ENCODE data around the gene CFAP77. TPM values are rescaled to one million over a fixed set of nuclear protein-coding genes. Genes with fewer than 3 reads are reported as not detected.

The CFAP77 gene
- total RNA-seq, 1 donor, result under 0.01 TPM

GRCh38 chr9:132588501-132589147 is 178.6 kb downstream of the CFAP77 start:
- no peak for DNase-seq (ENCODE audit: low read depth)
- no peak for TF ChIP-seq CTCF (IDR thresholded peaks at IDR 0.05; ENCODE audit: insufficient read depth, low read depth, low read length)
- no peak overlapping the region for H3K4me3 ChIP-seq (ENCODE audit: low read depth, low read length)

GRCh38 chr9:132589148-132590036 is 179.4 kb downstream of the CFAP77 start:
- no peak for DNase-seq (ENCODE audit: low read depth)
- TF ChIP-seq CTCF (IDR thresholded peaks at IDR 0.05; ENCODE audit: insufficient read depth, low read depth, low read length), result no peak

GRCh38 chr9:132590037-132590317 is 180.0 kb downstream of the CFAP77 start:
- DNase-seq (ENCODE audit: low read depth), result no peak
- H3K4me3 ChIP-seq (ENCODE audit: low read depth, low read length), result no peak overlapping the region
- no peak for TF ChIP-seq CTCF (IDR thresholded peaks at IDR 0.05; ENCODE audit: insufficient read depth, low read depth, low read length)

More at GRCh38 chr9:132589148-132590036, 179.4 kb downstream of the CFAP77 start:
- no peak overlapping the region for H3K4me3 ChIP-seq (ENCODE audit: low read depth, low read length)

- DNase-seq (ENCODE audit: low read depth), result no peak
- H3K4me3 ChIP-seq (ENCODE audit: low read depth, low read length), result no peak overlapping the region
- TF ChIP-seq CTCF (IDR thresholded peaks at IDR 0.05; ENCODE audit: insufficient read depth, low read depth, low read length), result no peak
These were observed 180.5 kb downstream of the CFAP77 start for GRCh38 chr9:132590318-132591182.

GRCh38 chr9:132591244-132591643 is 181.2 kb downstream of the CFAP77 start:
- no peak for DNase-seq (ENCODE audit: low read depth)
- no peak overlapping the region for H3K4me3 ChIP-seq (ENCODE audit: low read depth, low read length)
- no peak for TF ChIP-seq CTCF (IDR thresholded peaks at IDR 0.05; ENCODE audit: insufficient read depth, low read depth, low read length)

- no peak overlapping the region for H3K4me3 ChIP-seq (ENCODE audit: low read depth, low read length)
- no peak for TF ChIP-seq CTCF (IDR thresholded peaks at IDR 0.05; ENCODE audit: insufficient read depth, low read depth, low read length)
- DNase-seq (ENCODE audit: low read depth), result no peak
These were observed 181.8 kb downstream of the CFAP77 start for GRCh38 chr9:132591751-132592314.

All from fibroblast of villous mesenchyme (primary cell).